ENCODE data around the gene SLC24A4. TPM values are rescaled to one million over a fixed set of nuclear protein-coding genes. Genes with fewer than 3 reads are reported as not detected.

Gene SLC24A4
- total RNA-seq, 6 donors from 2014 or later: 0.49 to 5.7 (median 2.0) TPM

DNA sequence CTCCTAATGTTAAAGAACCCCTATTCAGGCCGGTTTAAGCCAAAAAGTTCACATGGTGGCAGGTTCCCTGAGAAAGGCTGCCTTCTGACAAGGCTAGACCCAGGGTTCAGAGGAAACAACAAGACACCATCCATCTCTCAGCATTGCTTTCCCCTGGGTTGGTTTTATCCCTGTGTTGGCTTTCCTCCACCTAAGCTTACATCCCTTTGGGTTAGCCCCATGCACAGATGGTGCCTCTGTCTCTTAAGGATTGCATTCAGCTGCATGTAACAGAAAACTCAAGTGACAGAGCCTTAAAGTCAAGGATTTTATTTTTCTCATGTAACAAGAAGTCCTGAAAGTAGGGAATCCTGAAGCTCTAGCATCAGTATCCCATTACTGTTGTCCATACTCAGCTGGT is 147.8 kb downstream of the SLC24A4 start:
- Histone ChIP-seq H3K36me3 (no peaks in the 10 kb centered on the region), H3K27ac (no peak overlapping the region), H3K4me1 (peaks cover 11 to 18% (median 15%) of the 10 kb centered on the region in 4 donors), H3K4me3 (no peak overlapping the region), H3K9me3 (peaks cover 0 to 10% (median 0%) of the 10 kb centered on the region in 4 donors), H3K27me3 (no peaks in the 10 kb centered on the region)
- 86 to 100% methylated on average over 1 of the region's 1 CpG for WGBS, 2 donors
- DNase-seq: no peak
- no peak for TF ChIP-seq POLR2AphosphoS5 (IDR thresholded peaks at IDR 0.05)
- no peak for TF ChIP-seq EP300 (IDR thresholded peaks at IDR 0.05)
- TF ChIP-seq, protein P1, sequence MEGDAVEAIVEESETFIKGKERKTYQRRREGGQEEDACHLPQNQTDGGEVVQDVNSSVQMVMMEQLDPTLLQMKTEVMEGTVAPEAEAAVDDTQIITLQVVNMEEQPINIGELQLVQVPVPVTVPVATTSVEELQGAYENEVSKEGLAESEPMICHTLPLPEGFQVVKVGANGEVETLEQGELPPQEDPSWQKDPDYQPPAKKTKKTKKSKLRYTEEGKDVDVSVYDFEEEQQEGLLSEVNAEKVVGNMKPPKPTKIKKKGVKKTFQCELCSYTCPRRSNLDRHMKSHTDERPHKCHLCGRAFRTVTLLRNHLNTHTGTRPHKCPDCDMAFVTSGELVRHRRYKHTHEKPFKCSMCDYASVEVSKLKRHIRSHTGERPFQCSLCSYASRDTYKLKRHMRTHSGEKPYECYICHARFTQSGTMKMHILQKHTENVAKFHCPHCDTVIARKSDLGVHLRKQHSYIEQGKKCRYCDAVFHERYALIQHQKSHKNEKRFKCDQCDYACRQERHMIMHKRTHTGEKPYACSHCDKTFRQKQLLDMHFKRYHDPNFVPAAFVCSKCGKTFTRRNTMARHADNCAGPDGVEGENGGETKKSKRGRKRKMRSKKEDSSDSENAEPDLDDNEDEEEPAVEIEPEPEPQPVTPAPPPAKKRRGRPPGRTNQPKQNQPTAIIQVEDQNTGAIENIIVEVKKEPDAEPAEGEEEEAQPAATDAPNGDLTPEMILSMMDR (IDR thresholded peaks at IDR 0.05): no peak
- TF ChIP-seq POLR2A (IDR thresholded peaks at IDR 0.05): no peak
- ATAC-seq (ENCODE audit: low FRiP score in 2 of 2): no peak

DNA sequence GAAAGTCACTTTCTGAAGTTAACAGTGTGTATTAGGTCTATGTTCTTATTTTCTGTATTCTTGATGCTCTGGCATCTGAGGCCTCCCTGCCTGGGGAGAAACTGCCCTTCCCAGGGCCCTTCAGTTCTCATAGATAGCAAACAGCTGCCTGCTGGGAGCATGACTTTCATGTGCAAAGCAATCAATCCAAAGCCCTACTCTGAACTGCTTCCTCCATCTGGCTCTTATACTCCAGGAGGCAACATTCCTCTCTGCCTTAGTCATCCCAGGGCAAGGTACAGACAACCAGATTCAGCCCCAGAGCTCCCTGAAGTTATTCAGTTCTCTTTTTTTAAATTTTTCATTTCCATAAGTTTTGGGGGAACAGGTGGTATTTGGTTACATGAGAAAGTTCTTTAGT is 149.0 kb downstream of the SLC24A4 start:
- H3K4me3 ChIP-seq: no peak overlapping the region
- peaks cover 0 to 6% (median 0%) of the 10 kb centered on the region in 4 donors for H3K9me3 ChIP-seq
- H3K27me3 ChIP-seq: no peaks in the 10 kb centered on the region
- H3K36me3 ChIP-seq: no peaks in the 10 kb centered on the region
- ATAC-seq (ENCODE audit: low FRiP score in 2 of 2) (no peak), DNase-seq (no peak)
- H3K27ac ChIP-seq: no peak overlapping the region
- H3K4me1 ChIP-seq: peaks cover 14 to 24% (median 18%) of the 10 kb centered on the region in 4 donors
- TF ChIP-seq POLR2AphosphoS5 (IDR thresholded peaks at IDR 0.05) (no peak), EP300 (IDR thresholded peaks at IDR 0.05) (no peak), POLR2A (IDR thresholded peaks at IDR 0.05) (no peak)
- TF ChIP-seq, protein P1 (IDR thresholded peaks at IDR 0.05): no peak

DNA sequence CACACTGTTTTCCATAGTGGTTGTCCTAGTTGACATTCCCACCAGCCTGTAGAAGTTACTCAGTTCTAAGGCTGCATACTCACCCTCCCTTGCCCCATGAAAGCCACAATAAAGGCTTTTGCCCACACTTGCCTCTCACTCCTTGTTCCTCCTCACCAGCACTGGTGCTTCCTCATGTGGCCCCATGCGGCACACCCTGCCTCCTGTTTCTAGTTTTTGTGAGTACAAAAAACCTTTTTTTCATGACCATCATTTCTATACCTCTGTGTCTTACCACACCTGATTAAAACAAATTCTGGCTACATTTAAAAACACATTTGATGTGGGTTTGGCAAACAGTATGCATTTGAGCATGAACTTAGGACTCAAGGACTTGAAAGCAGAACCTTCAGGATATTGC is 149.9 kb downstream of the SLC24A4 start:
- peak in 1 of 2 donors; percentile 60 for DNase-seq
- no peaks in the 10 kb centered on the region for H3K36me3 ChIP-seq
- no peaks in the 10 kb centered on the region for H3K27me3 ChIP-seq
- 63 to 71% methylated on average over 1 of the region's 1 CpG for WGBS, 2 donors
- H3K4me1 ChIP-seq: peaks cover 14 to 24% (median 18%) of the 10 kb centered on the region in 4 donors
- TF ChIP-seq, protein P1 (IDR thresholded peaks at IDR 0.05): no peak
- H3K27ac ChIP-seq: peak overlapping the region in 2 of 4 donors; percentile 7 to 48
- no peaks in the 10 kb centered on the region for H3K9me3 ChIP-seq
- ATAC-seq (ENCODE audit: low FRiP score in 2 of 2): peak; percentile 64 to 74
- no peak overlapping the region for H3K4me3 ChIP-seq

DNA sequence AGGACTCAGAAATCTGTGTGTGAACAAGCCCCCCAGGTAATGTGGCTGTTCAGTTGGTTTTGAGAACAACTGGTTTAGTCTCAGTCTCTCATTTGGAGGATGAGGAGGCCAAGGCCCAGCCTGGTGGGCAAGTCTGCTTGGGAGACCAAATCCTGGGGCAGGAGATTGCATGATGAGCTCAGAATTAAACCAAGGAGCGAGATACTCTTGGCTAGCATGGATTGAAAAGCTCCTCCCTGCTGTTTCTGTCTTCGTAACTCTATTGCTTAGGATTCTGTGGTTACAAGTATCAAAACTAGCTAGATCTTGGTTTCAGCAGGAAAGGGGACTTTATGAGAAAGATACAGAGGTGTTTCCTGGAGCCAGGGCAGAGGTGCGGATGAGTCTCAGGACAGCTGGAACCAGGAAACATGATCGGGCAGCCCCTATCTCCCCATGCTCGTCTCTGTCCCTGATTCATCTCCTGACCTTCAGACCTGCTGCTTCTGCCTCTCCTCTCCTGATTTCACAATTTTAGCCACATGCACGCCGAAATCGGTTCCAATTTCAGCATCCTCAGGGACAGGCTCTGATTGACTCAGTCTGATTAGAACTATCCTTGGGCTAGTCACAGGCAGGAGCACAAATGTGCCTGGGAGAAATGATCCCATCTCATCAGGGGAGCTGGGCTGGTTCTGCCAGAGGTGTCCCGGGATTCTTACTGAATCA is 150.4 kb downstream of the SLC24A4 start:
- TF ChIP-seq POLR2AphosphoS5 (IDR thresholded peaks at IDR 0.05) (peak in 1 of 2 donors; percentile 40), POLR2A (IDR thresholded peaks at IDR 0.05) (peak in 1 of 4 donors; percentile 24), EP300 (IDR thresholded peaks at IDR 0.05) (no peak)
- TF ChIP-seq, protein P1 (IDR thresholded peaks at IDR 0.05): no peak
- peak overlapping the region in 3 of 4 donors; percentile 7 to 48 (median 18) for H3K27ac ChIP-seq
- H3K4me1 ChIP-seq: peaks cover 14 to 24% (median 18%) of the 10 kb centered on the region in 4 donors
- no peaks in the 10 kb centered on the region for H3K36me3 ChIP-seq
- H3K9me3 ChIP-seq: no peaks in the 10 kb centered on the region
- 71 to 72% methylated on average over 8 to 9 of the region's 9 CpGs for whole genome bisulfite sequencing, 2 donors
- H3K4me3 ChIP-seq: no peak overlapping the region
- DNase-seq (peak in 1 of 2 donors; percentile 54), ATAC-seq (ENCODE audit: low FRiP score in 2 of 2) (peak in 1 of 2 donors; percentile 88)
- no peaks in the 10 kb centered on the region for H3K27me3 ChIP-seq

Data from upper lobe of left lung (tissue), 6 donors.